GM10847 (cell line): Measurements from ENCODE around the gene CFAP221.

Experiments
- POLR2A ChIP-seq: IDR thresholded peaks from 2 replicates; pipeline ENCODE4 v1.6.1; 2011; ENCODE audit not compliant: insufficient read length; ENCODE audit errors: extremely low read depth

CFAP221 gene

DNA sequence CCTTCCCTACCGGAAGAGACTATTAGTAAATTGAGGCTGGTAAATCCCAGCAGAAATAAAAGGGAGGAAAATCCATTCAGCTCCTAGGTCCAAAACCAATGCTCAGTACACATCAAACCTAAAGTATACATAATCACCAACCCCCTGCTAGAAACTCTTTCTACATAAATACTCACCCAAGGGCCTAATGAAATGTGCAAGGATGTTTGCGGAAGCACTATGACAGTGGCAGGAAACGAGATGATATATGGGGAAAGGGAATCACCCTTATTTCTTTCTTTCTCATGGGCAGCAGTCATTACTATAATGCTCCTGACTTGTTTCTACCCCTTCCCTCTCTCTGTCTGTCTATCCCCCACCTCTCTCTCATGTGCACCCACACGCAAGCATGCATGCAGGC, 18.6 kb upstream of the CFAP221 start:
- no peak for TF ChIP-seq POLR2A

DNA sequence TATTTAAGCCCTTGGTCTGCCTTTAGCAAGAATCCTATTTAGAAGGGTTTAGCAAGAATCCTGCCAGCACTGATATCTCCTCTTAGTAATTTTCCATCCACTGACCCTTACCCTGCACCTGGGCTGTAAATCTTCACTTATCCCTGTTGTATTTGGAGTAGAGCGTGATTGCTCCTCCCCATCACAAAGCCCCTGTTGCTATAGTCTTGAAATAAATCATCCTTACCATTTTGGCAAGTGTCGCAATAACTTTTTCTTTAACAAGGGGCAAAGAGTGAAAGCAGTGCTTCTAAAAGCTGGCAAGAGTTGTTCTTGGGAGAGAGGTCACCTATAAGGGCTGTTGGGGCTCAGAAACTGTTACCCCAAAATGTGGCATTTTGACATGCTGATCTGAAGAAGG, 16.2 kb upstream of the CFAP221 start:
- no peak for TF ChIP-seq POLR2A

- TF ChIP-seq POLR2A = no peak
These were observed 13.0 kb upstream of the CFAP221 start for GRCh38 chr2:119531292-119531691.

- TF ChIP-seq POLR2A = no peak
These were observed 10.7 kb upstream of the CFAP221 start for GRCh38 chr2:119533560-119533959.

- no peak for TF ChIP-seq POLR2A
These were observed 8.0 kb upstream of the CFAP221 start for GRCh38 chr2:119536211-119536610.

- TF ChIP-seq POLR2A = no peak
These were observed 7.5 kb upstream of the CFAP221 start for GRCh38 chr2:119536707-119537106.

DNA sequence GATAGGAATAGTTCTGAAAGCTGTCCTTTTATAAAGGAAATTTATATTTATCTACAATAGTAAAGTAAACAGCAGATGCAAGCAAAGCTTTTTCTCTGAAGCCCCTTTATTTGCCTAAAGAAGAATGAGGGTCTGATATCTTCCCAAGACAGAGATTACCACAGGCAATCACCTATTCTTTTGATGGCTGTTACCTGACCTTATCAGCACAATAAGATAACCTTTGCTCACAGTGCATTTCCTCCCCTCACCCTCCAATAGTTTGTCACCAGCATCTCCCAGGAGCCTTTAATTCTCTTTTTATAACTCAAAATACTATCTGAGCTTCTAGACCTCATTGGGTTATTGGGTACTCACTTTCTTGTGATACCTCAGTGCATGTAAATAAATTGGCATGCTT, 6.5 kb upstream of the CFAP221 start:
- no peak for TF ChIP-seq POLR2A

GRCh38 chr2:119541476-119541875, 2.8 kb upstream of the CFAP221 start:
- TF ChIP-seq POLR2A = no peak

GRCh38 chr2:119544939-119545475, 758 bp downstream of the CFAP221 start:
- no peak for TF ChIP-seq POLR2A

DNA sequence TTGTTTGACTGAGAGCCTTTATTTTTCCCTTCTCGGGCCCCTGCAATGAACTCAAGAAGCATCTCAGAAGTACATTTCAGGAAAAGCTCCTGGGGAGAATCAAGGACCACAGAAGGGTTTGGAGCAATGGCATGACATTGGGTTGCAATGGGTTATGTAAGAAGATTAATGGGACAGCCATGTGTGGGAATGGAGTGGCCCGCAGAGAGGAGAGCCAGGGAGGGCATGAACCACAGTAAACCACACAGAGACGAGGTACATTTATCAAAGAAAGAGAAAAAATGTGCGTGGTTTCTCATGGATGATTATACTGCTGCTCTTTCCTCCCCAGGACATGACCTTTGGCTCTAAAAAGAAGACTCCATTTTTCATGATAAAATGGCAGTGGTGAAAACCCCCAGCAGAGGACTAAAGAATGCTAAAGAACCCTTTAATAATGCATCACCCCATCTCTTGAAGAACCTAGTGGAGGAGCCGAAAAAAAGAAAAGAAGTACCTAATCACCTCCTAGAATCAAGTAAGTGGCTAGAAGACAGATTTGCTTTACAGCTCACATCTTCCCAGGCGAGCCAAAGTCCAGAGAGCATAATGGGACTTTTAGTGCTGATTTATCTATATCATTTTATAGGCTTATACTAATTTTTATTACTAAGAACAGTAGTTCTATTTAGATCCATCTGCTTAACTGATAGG, 1.7 kb downstream of the CFAP221 start:
- no peak for TF ChIP-seq POLR2A

GRCh38 chr2:119546447-119546767, 2.2 kb downstream of the CFAP221 start:
- TF ChIP-seq POLR2A = no peak

DNA sequence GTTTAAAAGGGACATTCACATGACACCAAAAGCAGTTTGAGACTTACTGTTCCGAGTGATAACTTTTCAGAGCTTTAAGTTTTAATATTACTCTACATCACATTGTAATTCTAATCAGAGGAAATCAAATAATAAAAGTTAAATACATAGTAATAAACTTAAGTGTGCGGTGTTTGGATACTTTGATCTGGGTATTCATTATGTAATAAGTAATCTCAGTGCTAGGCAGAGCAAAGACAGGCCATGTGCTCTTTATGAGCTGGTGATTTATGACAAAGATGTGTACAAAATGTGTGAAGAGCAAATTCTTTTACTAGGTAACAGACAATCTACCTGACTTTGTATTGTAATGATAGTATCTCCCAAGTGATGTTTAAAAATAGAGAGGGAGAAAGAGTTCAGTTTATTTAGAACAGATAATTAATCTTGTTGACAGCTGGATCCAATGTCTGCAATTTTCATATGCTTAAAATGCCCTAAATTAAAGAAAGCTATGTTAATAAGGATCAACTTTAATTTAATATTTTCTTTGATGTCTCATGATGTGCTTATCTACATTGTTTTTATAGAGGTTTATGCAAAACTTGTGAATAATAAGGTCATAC, 4.4 kb downstream of the CFAP221 start:
- TF ChIP-seq POLR2A = no peak

DNA sequence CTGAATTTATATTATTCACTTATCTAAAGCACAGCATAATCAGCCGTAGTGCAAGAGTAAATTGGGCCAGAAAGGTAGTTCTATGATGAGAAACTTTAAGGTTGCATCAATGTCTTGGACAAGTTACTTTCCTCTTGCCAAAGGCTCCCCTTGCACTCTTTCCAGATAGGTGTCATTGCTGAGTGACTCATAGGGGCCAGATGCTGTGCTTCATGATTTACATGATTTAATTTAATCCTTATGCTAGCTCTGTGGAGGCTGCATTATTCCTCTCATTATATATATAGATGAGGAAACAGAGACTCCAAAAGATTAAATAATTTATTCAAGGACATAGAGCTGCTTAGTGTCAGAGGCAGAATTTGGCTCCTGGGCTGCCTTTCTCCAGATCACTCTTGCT, 5.0 kb downstream of the CFAP221 start:
- TF ChIP-seq POLR2A = no peak

GRCh38 chr2:119550346-119550745, 6.1 kb downstream of the CFAP221 start:
- no peak for TF ChIP-seq POLR2A

- no peak for TF ChIP-seq POLR2A
These were observed 6.6 kb downstream of the CFAP221 start for GRCh38 chr2:119550856-119551255.

DNA sequence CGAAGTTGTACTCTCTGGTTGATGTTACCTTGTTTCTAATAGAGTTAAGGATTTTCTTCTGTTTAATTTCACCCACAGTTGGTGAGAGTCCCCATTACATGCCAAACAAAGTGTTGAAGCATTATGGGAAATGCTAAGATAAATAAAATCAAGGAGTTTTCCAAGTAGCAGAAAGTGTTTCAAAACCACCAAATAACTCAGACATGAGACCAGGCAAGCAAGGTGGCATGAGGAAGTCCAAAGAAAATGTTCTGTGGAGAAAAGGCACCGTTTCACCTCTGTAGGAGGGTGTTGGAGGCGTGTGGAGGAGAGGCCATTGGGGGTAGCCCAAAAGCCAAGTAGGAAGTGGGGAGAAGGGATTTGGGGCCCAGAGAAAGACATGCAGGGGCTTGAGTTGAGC, 8.7 kb downstream of the CFAP221 start:
- TF ChIP-seq POLR2A = no peak
